Measurements from ENCODE around the gene C4orf51.
"Not testable (repeated sequence)": the region's sequence is repeated elsewhere in the genome, so short reads cannot be mapped to it uniquely, and the experiment has no call there.

- TF ChIP-seq AFF4 (CRISPR knock-in tag; IDR thresholded peaks at IDR 0.05; ENCODE audit: borderline replicate concordance); STAT6 (CRISPR knock-in tag; conservative IDR thresholded peaks at IDR 0.05; ENCODE audit: low read depth); ESRRA (CRISPR knock-in tag; IDR thresholded peaks at IDR 0.05; ENCODE audit: borderline replicate concordance); CTCF (IDR thresholded peaks at IDR 0.05); AR (CRISPR knock-in tag; IDR thresholded peaks at IDR 0.05); NFE2L1 (CRISPR knock-in tag; IDR thresholded peaks at IDR 0.05); TEAD4 (CRISPR knock-in tag; IDR thresholded peaks at IDR 0.05); MAX (CRISPR knock-in tag; IDR thresholded peaks at IDR 0.05): not testable (repeated sequence)
Measured at GRCh38 chr4:145640236-145640635, 39.7 kb upstream of the C4orf51 start.
